GM12878 (cell line): ENCODE data around the gene SDC1. TPM values are rescaled to one million over a fixed set of nuclear protein-coding genes. Genes with fewer than 3 reads are reported as not detected.

ENCODE experiments used
- ATAC-seq: fragments of 200-7000 bp; cut with Tn5 transposase; 3 replicates; pipeline ENCODE4 v1.9.1; 2020; ENCODE audit warnings: mild to moderate bottlenecking, moderate library complexity
- BruUV-seq: library from RNA; stranded (reverse); fragments of 400-500 nt; replicated peaks from 2 replicates; lab custom pipeline; 2021; lab: Mats Ljungman, UMichigan
- CTCF ChIA-PET: fragments of 300-600 bp; sonication (Branson Sonifier 250); formaldehyde crosslinking; extraction: SDS; loops from one replicate; lab custom pipeline; 2021; ENCODE audit warnings: inconsistent platforms; lab: Yijun Ruan, JAX
- POLR2A ChIA-PET: fragments of 350-600 bp; formaldehyde crosslinking; extraction: SDS; loops from one replicate; lab custom pipeline; 2021; ENCODE audit warnings: inconsistent platforms; lab: Charles Lee
- RAD21 ChIA-PET: fragments of 300-600 bp; sonication (Branson Sonifier 250); formaldehyde crosslinking; loops from one replicate; lab custom pipeline; 2023; ENCODE audit warnings: antibody characterized with exemption; ENCODE audit not compliant: unreplicated experiment; lab: Charles Lee
- SMC1A ChIA-PET: fragments of 300-600 bp; sonication (Branson Sonifier 250); formaldehyde crosslinking; loops from one replicate; lab custom pipeline; 2023; ENCODE audit not compliant: unreplicated experiment, uncharacterized antibody; lab: Charles Lee
- DNase-seq: peaks from one replicate; pipeline ENCODE4 v3.0.0-alpha.2; 2011; ENCODE audit warnings: low read depth, low spot score
- FAIRE-seq: peaks from 3 replicates; lab custom pipeline; 2011; peaks lifted over from hg19 to GRCh38; lab: Jason Lieb, UNC
- H2AFZ ChIP-seq: 2 replicates; pipeline ENCODE4 v1.6.0; 2011; ENCODE audit warnings: low read depth, low read length, control low read depth; ENCODE audit not compliant: control insufficient read depth
- H3K27ac ChIP-seq: 2 replicates; pipeline ENCODE4 v1.5.1; 2011; ENCODE audit warnings: control low read depth; ENCODE audit not compliant: control insufficient read depth, insufficient read depth
- H3K27me3 ChIP-seq, 2 experiments: replicated peaks in 1 of 2; 2 replicates each; pipeline versions ENCODE4 v1.6.0 to v1.6.1; 2011; ENCODE audit warnings: low read length in 1 of 2; ENCODE audit not compliant: control insufficient read depth in 2 of 2, insufficient read depth in 2 of 2
- H3K36me3 ChIP-seq, 2 experiments: 2 replicates each; pipeline ENCODE4 v1.5.1; 2011; ENCODE audit warnings: low read length in 1 of 2; ENCODE audit not compliant: control insufficient read depth in 2 of 2, insufficient read depth in 2 of 2
- H3K4me1 ChIP-seq: 2 replicates; pipeline ENCODE4 v1.6.1; 2011; ENCODE audit warnings: mild to moderate bottlenecking, low read length, moderate library complexity, mixed read lengths; ENCODE audit not compliant: control insufficient read depth, insufficient read depth
- H3K4me2 ChIP-seq: 2 replicates; pipeline ENCODE4 v1.6.0; 2011; ENCODE audit warnings: control low read depth; ENCODE audit not compliant: control insufficient read depth, insufficient read depth
- H3K4me3 ChIP-seq: fragments of 200-600 bp; sonication (generic); 2 replicates; pipeline ENCODE4 v1.5.1; 2016
- H3K79me2 ChIP-seq: 2 replicates; pipeline ENCODE4 v1.6.0; 2011; ENCODE audit warnings: low read length; ENCODE audit not compliant: control insufficient read depth, insufficient read depth
- H3K9ac ChIP-seq: 2 replicates; pipeline ENCODE4 v1.8.0; 2011; ENCODE audit warnings: low read length, control low read depth, mixed read lengths; ENCODE audit not compliant: control insufficient read depth, insufficient read depth
- H3K9me3 ChIP-seq: replicated peaks from 3 replicates; pipeline ENCODE4 v1.5.1; 2011; ENCODE audit warnings: mild to moderate bottlenecking, low read length; ENCODE audit not compliant: control insufficient read depth, insufficient read depth
- H4K20me1 ChIP-seq: 2 replicates; pipeline ENCODE4 v1.6.0; 2011; ENCODE audit not compliant: control insufficient read depth, insufficient read depth
- ATF2 ChIP-seq: IDR thresholded peaks from 2 replicates; pipeline ENCODE4 v1.6.1; 2012; ENCODE audit warnings: low read length, inconsistent platforms
- CREB1 ChIP-seq: IDR thresholded peaks from 2 replicates; pipeline ENCODE4 v1.6.1; 2012; ENCODE audit warnings: low read depth, mild to moderate bottlenecking, inconsistent platforms
- E4F1 ChIP-seq: fragments of 450-650 bp; IDR thresholded peaks from 2 replicates; pipeline ENCODE4 v1.6.1; 2018; ENCODE audit warnings: borderline replicate concordance, mild to moderate bottlenecking; ENCODE audit not compliant: partially characterized antibody
- FOXK2 ChIP-seq: fragments of 450-650 bp; IDR thresholded peaks from 2 replicates; pipeline ENCODE4 v1.6.1; 2017; ENCODE audit warnings: mild to moderate bottlenecking, moderate library complexity
- IRF4 ChIP-seq: IDR thresholded peaks from 2 replicates; pipeline ENCODE4 v1.6.1; 2011; ENCODE audit warnings: low read depth, low read length
- IRF5 ChIP-seq: fragments of 450-650 bp; IDR thresholded peaks from 2 replicates; pipeline ENCODE4 v1.6.1; 2017; ENCODE audit warnings: borderline replicate concordance
- MEF2B ChIP-seq: fragments of 450-650 bp; IDR thresholded peaks from 2 replicates; pipeline ENCODE4 v1.6.1; 2018; ENCODE audit warnings: mild to moderate bottlenecking, moderate library complexity; ENCODE audit not compliant: partially characterized antibody, poor library complexity, severe bottlenecking
- MYC ChIP-seq: IDR thresholded peaks from 2 replicates; pipeline ENCODE4 v1.6.1; 2011; ENCODE audit warnings: mild to moderate bottlenecking, low read length, moderate library complexity, inconsistent platforms; ENCODE audit not compliant: insufficient read depth, insufficient replicate concordance, insufficient read length, severe bottlenecking
- POU2F2 ChIP-seq: IDR thresholded peaks from 3 replicates; pipeline ENCODE4 v1.6.1; 2011; ENCODE audit warnings: low read depth, mild to moderate bottlenecking, low read length, borderline replicate concordance
- RELA ChIP-seq: fragments of 450-650 bp; IDR thresholded peaks from 2 replicates; pipeline ENCODE4 v1.8.0; 2014; ENCODE audit warnings: borderline replicate concordance; ENCODE audit not compliant: partially characterized antibody
- RUNX3 ChIP-seq: IDR thresholded peaks from 2 replicates; pipeline ENCODE4 v1.6.1; 2012; ENCODE audit warnings: low read length, inconsistent platforms
- SUPT20H ChIP-seq: IDR thresholded peaks from 2 replicates; pipeline ENCODE4 v1.6.1; 2011; ENCODE audit warnings: low read depth, mild to moderate bottlenecking, low read length, moderate library complexity, borderline replicate concordance; ENCODE audit not compliant: control insufficient read depth
- TARDBP ChIP-seq: IDR thresholded peaks from 2 replicates; pipeline ENCODE4 v1.6.1; 2016; ENCODE audit warnings: borderline replicate concordance
- ZSCAN29 ChIP-seq: fragments of 450-650 bp; IDR thresholded peaks from 2 replicates; pipeline ENCODE4 v1.6.1; 2017; ENCODE audit warnings: mild to moderate bottlenecking, moderate library complexity
- WGBS: methylation state at CpG from one replicate; pipeline ENCODE4 v1.1.6; 2016; ENCODE audit warnings: low lambda C conversion rate; ENCODE audit not compliant: insufficient replicate concordance, insufficient coverage; ENCODE audit errors: missing lambda C conversion rate; 5-methylcytosine and 5-hydroxymethylcytosine counted together
- in situ Hi-C: fragments of 300-500 bp; cut with MboI; formaldehyde crosslinking; loops from 9 replicates; pipeline ENCODE4 v1.14.3; 2018; ENCODE audit warnings: mixed read lengths
- intact Hi-C: fragments of 100-400 bp; cut with micrococcal nuclease; formaldehyde crosslinking; loops from one replicate; pipeline ENCODE4 v1.14.2; 2022; ENCODE audit not compliant: unreplicated experiment
- polyA plus RNA-seq, 11 experiments: library from polyadenylated mRNA; depleted of rRNA in 4 of 11; unstranded in 6 of 11; stranded (reverse) in 5 of 11; fragments of >200 nt; fragmentation: Nextera tagmentation in 4 of 11; fragmentation: Illumina TruSeq in 1 of 11; extraction: Ambion mirVana in 4 of 11; extraction: Trizol in 1 of 11; gene quantifications; 1 replicate in 1 of 11; 2 replicates in 10 of 11; pipeline versions ENCODE4 v1.2.1 to v1.2.3, GENCODE V29; 2011 to 2016; ENCODE audit warnings: inconsistent platforms in 2 of 11, missing spikeins in 2 of 11, low read depth in 1 of 11
- total RNA-seq, 4 experiments: library from RNA; depleted of rRNA in 3 of 4; stranded (reverse); fragments of >200 nt in 3 of 4; fragmentation: Illumina TruSeq in 1 of 4; extraction: Trizol in 1 of 4; gene quantifications; 2 replicates each; pipeline versions ENCODE4 v1.2.1 to v1.2.3, GENCODE V29; 2013 to 2021

SDC1 gene
- total and polyA plus RNA-seq, 10 of the 15 experiments (the other 5 are each of a cell fraction or from before 2014, with no cell fraction given): 0.85 to 36.8 (median 23.7) TPM

- TF ChIP-seq ATF2 (no peak), E4F1 (no peak)
These were observed 6.3 kb downstream of the SDC1 start (continued) for GRCh38 chr2:20218331-20219320.

GRCh38 chr2:20217041-20217970, 7.6 kb downstream of the SDC1 start:
- DNase-seq (no peak), FAIRE-seq (no peak), ATAC-seq (no peak)
- H3K9me3 ChIP-seq: no peaks in the 10 kb centered on the region
- H3K4me3 ChIP-seq: no peak overlapping the region
- no peaks in the 10 kb centered on the region for H3K36me3 ChIP-seq
- WGBS: 74% methylated on average over 21 of the region's 21 CpGs
- intact Hi-C loops (no loop called here), in situ Hi-C loops (no loop called here)
- H3K9ac ChIP-seq: no peak overlapping the region
- RAD21 ChIA-PET: no interaction called here
- SMC1A ChIA-PET: interaction anchor here (1.1 to 1.3 kb wide), 2 partner anchors 8 to 20 kb away, joined by 3 to 4 read pairs; partner anchors contain the start of gene SDC1
- H3K27me3 ChIP-seq: no peaks in the 10 kb centered on the region
- BruUV-seq: no TSS peak
- H2AFZ ChIP-seq: no peak overlapping the region
- POLR2A ChIA-PET: no interaction called here
- H3K4me2 ChIP-seq: no peak overlapping the region
- peak overlapping the region; percentile 22; the same call in 1 of the 2 replicates for H3K27ac ChIP-seq
- no peaks in the 10 kb centered on the region for H4K20me1 ChIP-seq
- peaks cover 45% of the 10 kb centered on the region for H3K79me2 ChIP-seq
- peaks cover 52% of the 10 kb centered on the region for H3K4me1 ChIP-seq
- CTCF ChIA-PET: interaction anchor here (1.2 kb wide), 1 partner anchor 82 kb away, joined by 3 read pairs; no protein-coding TSS in a partner anchor
- TF ChIP-seq IRF5 (no peak), RUNX3 (no peak), RELA (no peak), MYC (no peak), IRF4 (no peak), CREB1 (no peak), ZSCAN29 (no peak), POU2F2 (no peak), SUPT20H (no peak), TARDBP (no peak), FOXK2 (no peak), MEF2B (no peak)
